Thoracic aorta (tissue), 2 donors: ENCODE data around the gene ITGAL. TPM values are rescaled to one million over a fixed set of nuclear protein-coding genes. Genes with fewer than 3 reads are reported as not detected.

Source experiments
- ATAC-seq: fragments of 150-250 bp; one replicate; pipeline ENCODE4 v1.8.0; 2017; ENCODE audit warnings: low read depth; ENCODE audit not compliant: insufficient number of reproducible peaks, low FRiP score
- DNase-seq: peaks from one replicate; pipeline ENCODE4 v3.0.0-alpha.2; 2020; ENCODE audit warnings: low spot score
- H3K27ac ChIP-seq, 2 donors: fragments of 200-600 bp; sonication (generic); 1 replicate in 1 of 2; 2 replicates in 1 of 2; pipeline ENCODE4 v1.5.1; 2016; ENCODE audit warnings: mild to moderate bottlenecking in 2 of 2, moderate library complexity in 2 of 2
- H3K27me3 ChIP-seq: fragments of 200-600 bp; sonication (generic); replicated peaks from 2 replicates; pipeline ENCODE4 v1.6.0; 2016; ENCODE audit warnings: mild to moderate bottlenecking; ENCODE audit not compliant: insufficient read depth
- H3K36me3 ChIP-seq: fragments of 200-600 bp; sonication (generic); one replicate; pipeline ENCODE4 v1.5.1; 2016
- H3K4me1 ChIP-seq, 2 donors: fragments of 200-600 bp; sonication (generic); 1 replicate in 1 of 2; 2 replicates in 1 of 2; pipeline versions ENCODE4 v1.5.1 to v1.6.0; 2016; ENCODE audit warnings: low read depth in 2 of 2, mild to moderate bottlenecking in 1 of 2; ENCODE audit not compliant: control insufficient read depth in 1 of 2
- H3K4me3 ChIP-seq: fragments of 200-600 bp; sonication (generic); 2 replicates; pipeline ENCODE4 v1.5.1; 2016; ENCODE audit warnings: mild to moderate bottlenecking
- H3K9me3 ChIP-seq: fragments of 200-600 bp; sonication (generic); 2 replicates; pipeline ENCODE4 v1.5.1; 2016
- CTCF ChIP-seq: fragments of 200-600 bp; sonication (generic); IDR thresholded peaks from one replicate; pipeline ENCODE4 v1.5.1; 2019; ENCODE audit warnings: antibody characterized with exemption
- total RNA-seq, 2 donors: library from RNA; depleted of rRNA; stranded (reverse); fragments of >200 nt; gene quantifications; one replicate each; pipeline versions ENCODE4 v1.1.0 to v1.2.3, GENCODE V29; 2016

Gene ITGAL
- total RNA-seq, 2 donors from 2014 or later = 3.2 to 5.4 TPM

GRCh38 chr16:30485818-30486436, 13.4 kb downstream of the ITGAL start:
- H3K27ac ChIP-seq = no peak overlapping the region

GRCh38 chr16:30488764-30489605, 16.4 kb downstream of the ITGAL start:
- TF ChIP-seq CTCF = no peak
- ATAC-seq = no peak

More at GRCh38 chr16:30485818-30486436, 13.4 kb downstream of the ITGAL start:
- TF ChIP-seq CTCF = no peak
- Histone ChIP-seq H3K4me3 (no peak overlapping the region), H3K27me3 (no peaks in the 10 kb centered on the region), H3K36me3 (no peaks in the 10 kb centered on the region), H3K9me3 (no peaks in the 10 kb centered on the region), H3K4me1 (no peaks in the 10 kb centered on the region)
- no peak for ATAC-seq
- no peak for DNase-seq

GRCh38 chr16:30490210-30490609, 17.7 kb downstream of the ITGAL start:
- ATAC-seq = no peak
- no peaks in the 10 kb centered on the region for H3K9me3 ChIP-seq
- no peak overlapping the region for H3K4me3 ChIP-seq
- DNase-seq = no peak
- no peaks in the 10 kb centered on the region for H3K27me3 ChIP-seq
- H3K36me3 ChIP-seq = no peaks in the 10 kb centered on the region
- H3K27ac ChIP-seq = no peak overlapping the region
- no peak for TF ChIP-seq CTCF
- H3K4me1 ChIP-seq = no peaks in the 10 kb centered on the region

More at GRCh38 chr16:30488764-30489605, 16.4 kb downstream of the ITGAL start:
- Histone ChIP-seq H3K4me3 (no peak overlapping the region), H3K27me3 (no peaks in the 10 kb centered on the region), H3K36me3 (no peaks in the 10 kb centered on the region), H3K9me3 (no peaks in the 10 kb centered on the region), H3K27ac (no peak overlapping the region), H3K4me1 (no peaks in the 10 kb centered on the region)
- no peak for DNase-seq

GRCh38 chr16:30491229-30491628, 18.7 kb downstream of the ITGAL start:
- no peak for TF ChIP-seq CTCF
- H3K4me3 ChIP-seq = no peak overlapping the region
- H3K36me3 ChIP-seq = no peaks in the 10 kb centered on the region

DNA sequence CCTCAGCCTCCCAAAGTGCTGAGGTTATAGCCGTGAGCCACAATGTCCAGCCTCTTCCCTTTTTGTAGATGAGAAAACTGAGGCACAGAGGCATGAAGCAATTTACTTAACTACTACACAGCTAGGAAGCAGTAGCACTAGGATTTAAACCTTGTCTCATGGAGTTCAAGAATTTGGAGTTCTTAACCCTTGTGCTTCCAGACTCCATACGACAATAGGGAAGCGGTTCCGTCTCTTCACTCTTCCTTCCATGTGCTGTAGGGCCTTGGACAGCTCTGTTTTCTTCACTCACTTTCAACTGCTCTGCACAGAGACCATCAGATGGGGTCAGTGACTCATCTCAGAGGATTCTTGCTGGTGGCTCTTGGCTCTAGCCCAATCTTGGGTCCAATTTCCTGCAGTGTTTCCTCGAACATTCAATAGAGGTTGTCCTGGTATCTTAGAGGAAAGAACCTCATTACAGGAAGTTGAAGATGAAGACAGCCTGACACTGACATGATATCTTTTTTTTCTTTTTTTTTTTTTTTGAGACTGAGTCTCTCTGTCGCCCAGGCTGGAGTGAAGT, 19.3 kb downstream of the ITGAL start:
- no peak for DNase-seq
- no peak for ATAC-seq
- H3K27ac ChIP-seq = no peak overlapping the region
- no peak overlapping the region for H3K4me3 ChIP-seq
- no peaks in the 10 kb centered on the region for H3K9me3 ChIP-seq
- H3K27me3 ChIP-seq = no peaks in the 10 kb centered on the region
- no peaks in the 10 kb centered on the region for H3K36me3 ChIP-seq
- H3K4me1 ChIP-seq = no peaks in the 10 kb centered on the region
- TF ChIP-seq CTCF = no peak

More at GRCh38 chr16:30491229-30491628, 18.7 kb downstream of the ITGAL start:
- Histone ChIP-seq H3K27me3 (no peaks in the 10 kb centered on the region), H3K9me3 (no peaks in the 10 kb centered on the region), H3K27ac (no peak overlapping the region), H3K4me1 (no peaks in the 10 kb centered on the region)
- DNase-seq (no peak), ATAC-seq (no peak)
